ENCODE measurements around the gene CDC14A.
A peak's percentile ranks its signal among the peaks of the same experiment; 100 is the strongest.

Gene CDC14A

GRCh38 chr1:100452641-100453040 is 100.3 kb downstream of the CDC14A start:
- peak; percentile 78 for DNase-seq (ENCODE audit: low spot score)

GRCh38 chr1:100455478-100456072 is 103.3 kb downstream of the CDC14A start:
- DNase-seq (ENCODE audit: low spot score): no peak

GRCh38 chr1:100456880-100457279 is 104.6 kb downstream of the CDC14A start:
- DNase-seq (ENCODE audit: low spot score): no peak

GRCh38 chr1:100457683-100458082 is 105.4 kb downstream of the CDC14A start:
- no peak for DNase-seq (ENCODE audit: low spot score)

- no peak for DNase-seq (ENCODE audit: low spot score)
Observed at GRCh38 chr1:100458661-100459357, 106.5 kb downstream of the CDC14A start.

- DNase-seq (ENCODE audit: low spot score): peak; percentile 81
Observed at GRCh38 chr1:100459358-100460114, 107.2 kb downstream of the CDC14A start.

- DNase-seq (ENCODE audit: low spot score): no peak
Observed at GRCh38 chr1:100461222-100461621, 108.9 kb downstream of the CDC14A start.

- DNase-seq (ENCODE audit: low spot score): no peak
Observed at GRCh38 chr1:100462326-100463025, 110.2 kb downstream of the CDC14A start.

GRCh38 chr1:100463791-100464424 is 111.6 kb downstream of the CDC14A start:
- peak; percentile 50 for DNase-seq (ENCODE audit: low spot score)

- no peak for DNase-seq (ENCODE audit: low spot score)
Observed at GRCh38 chr1:100469578-100469977, 117.3 kb downstream of the CDC14A start.

GRCh38 chr1:100474834-100475233 is 122.5 kb downstream of the CDC14A start:
- no peak for DNase-seq (ENCODE audit: low spot score)

GRCh38 chr1:100476735-100477290 is 124.5 kb downstream of the CDC14A start:
- DNase-seq (ENCODE audit: low spot score): no peak

GRCh38 chr1:100478816-100479215 is 126.5 kb downstream of the CDC14A start:
- DNase-seq (ENCODE audit: low spot score): no peak

GRCh38 chr1:100479620-100480338 is 127.5 kb downstream of the CDC14A start:
- no peak for DNase-seq (ENCODE audit: low spot score)

- no peak for DNase-seq (ENCODE audit: low spot score)
Observed at GRCh38 chr1:100481303-100481702, 129.0 kb downstream of the CDC14A start.

- no peak for DNase-seq (ENCODE audit: low spot score)
Observed at GRCh38 chr1:100482167-100482566, 129.9 kb downstream of the CDC14A start.

- no peak for DNase-seq (ENCODE audit: low spot score)
Observed at GRCh38 chr1:100482748-100483147, 130.4 kb downstream of the CDC14A start.

GRCh38 chr1:100483230-100483629 is 130.9 kb downstream of the CDC14A start:
- DNase-seq (ENCODE audit: low spot score): no peak

- DNase-seq (ENCODE audit: low spot score): no peak
Observed at GRCh38 chr1:100485855-100486258, 133.6 kb downstream of the CDC14A start.

- DNase-seq (ENCODE audit: low spot score): no peak
Observed at GRCh38 chr1:100494393-100495084, 142.2 kb downstream of the CDC14A start.
